Measurements from ENCODE around the gene PCED1B. TPM values are rescaled to one million over a fixed set of nuclear protein-coding genes. Genes with fewer than 3 reads are reported as not detected.
A peak's percentile ranks its signal among the peaks of the same experiment; 100 is the strongest.

PCED1B gene
- total and polyA plus RNA-seq, 4 donors: 2.2 to 8.2 (median 3.8) TPM

- H3K36me3 ChIP-seq (ENCODE audit: control insufficient read depth in 4 of 4, insufficient read depth in 4 of 4, low read length in 4 of 4): no peaks in the 10 kb centered on the region
- TF ChIP-seq CTCF (IDR thresholded peaks at IDR 0.05; ENCODE audit: control extremely low read depth, extremely low read depth): no peak
Observed at GRCh38 chr12:47222520-47223030, 143.2 kb downstream of the PCED1B start.

GRCh38 chr12:47223031-47223847, 143.8 kb downstream of the PCED1B start:
- peak; percentile 27 to 47 (median 44) for DNase-seq

More at GRCh38 chr12:47222520-47223030, 143.2 kb downstream of the PCED1B start:
- WGBS, 2 donors: 62 to 68% methylated on average over 3 of the region's 3 CpGs
- H3K9me3 ChIP-seq (ENCODE audit: control insufficient read depth in 4 of 4, insufficient read depth in 3 of 4, low read length in 3 of 4): no peaks in the 10 kb centered on the region
- no peak overlapping the region for H3K9ac ChIP-seq (ENCODE audit: insufficient read depth in 1 of 2, low read length in 2 of 2)
- H3K4me1 ChIP-seq (ENCODE audit: control insufficient read depth in 5 of 5, insufficient read depth in 5 of 5, low read length in 5 of 5): peaks cover 0 to 12% (median 4%) of the 10 kb centered on the region in 5 donors
- DNase-seq (no peak), ATAC-seq (ENCODE audit: insufficient read depth, low FRiP score) (no peak)
- no peak overlapping the region for H3K27ac ChIP-seq (ENCODE audit: low read depth in 1 of 2, low read length in 1 of 2)
- H3K4me3 ChIP-seq: no peak overlapping the region
- H3K27me3 ChIP-seq (ENCODE audit: control insufficient read depth in 3 of 3, insufficient read depth in 3 of 3, low read length in 2 of 3): no peaks in the 10 kb centered on the region

GRCh38 chr12:47223848-47224213, 144.4 kb downstream of the PCED1B start:
- Histone ChIP-seq H3K9me3 (ENCODE audit: control insufficient read depth in 4 of 4, insufficient read depth in 3 of 4, low read length in 3 of 4) (no peaks in the 10 kb centered on the region), H3K27ac (ENCODE audit: low read depth in 1 of 2, low read length in 1 of 2) (peak overlapping the region in 1 of 2 donors; percentile 0), H3K36me3 (ENCODE audit: control insufficient read depth in 4 of 4, insufficient read depth in 4 of 4, low read length in 4 of 4) (peaks cover 0 to 2% (median 0%) of the 10 kb centered on the region in 4 donors), H3K27me3 (ENCODE audit: control insufficient read depth in 3 of 3, insufficient read depth in 3 of 3, low read length in 2 of 3) (no peaks in the 10 kb centered on the region), H3K4me3 (no peak overlapping the region), H3K9ac (ENCODE audit: insufficient read depth in 1 of 2, low read length in 2 of 2) (no peak overlapping the region), H3K4me1 (ENCODE audit: control insufficient read depth in 5 of 5, insufficient read depth in 5 of 5, low read length in 5 of 5) (peaks cover 0 to 12% (median 4%) of the 10 kb centered on the region in 5 donors)
- no peak for TF ChIP-seq CTCF (IDR thresholded peaks at IDR 0.05; ENCODE audit: control extremely low read depth, extremely low read depth)
- ATAC-seq (ENCODE audit: insufficient read depth, low FRiP score) (no peak), DNase-seq (peak in 2 of 3 donors; percentile 20 to 33)
- 36 to 42% methylated on average over 4 of the region's 4 CpGs for WGBS, 2 donors

More at GRCh38 chr12:47223031-47223847, 143.8 kb downstream of the PCED1B start:
- H3K36me3 ChIP-seq (ENCODE audit: control insufficient read depth in 4 of 4, insufficient read depth in 4 of 4, low read length in 4 of 4): peaks cover 0 to 2% (median 0%) of the 10 kb centered on the region in 4 donors
- no peak overlapping the region for H3K9ac ChIP-seq (ENCODE audit: insufficient read depth in 1 of 2, low read length in 2 of 2)
- ATAC-seq (ENCODE audit: insufficient read depth, low FRiP score): no peak
- H3K4me3 ChIP-seq: no peak overlapping the region
- no peak for TF ChIP-seq CTCF (IDR thresholded peaks at IDR 0.05; ENCODE audit: control extremely low read depth, extremely low read depth)
- H3K4me1 ChIP-seq (ENCODE audit: control insufficient read depth in 5 of 5, insufficient read depth in 5 of 5, low read length in 5 of 5): peaks cover 0 to 12% (median 4%) of the 10 kb centered on the region in 5 donors
- H3K27ac ChIP-seq (ENCODE audit: low read depth in 1 of 2, low read length in 1 of 2): peak overlapping the region in 1 of 2 donors; percentile 0
- no peaks in the 10 kb centered on the region for H3K9me3 ChIP-seq (ENCODE audit: control insufficient read depth in 4 of 4, insufficient read depth in 3 of 4, low read length in 3 of 4)
- H3K27me3 ChIP-seq (ENCODE audit: control insufficient read depth in 3 of 3, insufficient read depth in 3 of 3, low read length in 2 of 3): no peaks in the 10 kb centered on the region
- 56 to 66% methylated on average over 7 of the region's 7 CpGs for WGBS, 2 donors

Measured in lung (tissue), 12 donors.